GM19025 (cell line): Measurements from ENCODE around the gene FUT8.

Source experiments
- ATAC-seq: cut with Tn5 transposase; IDR thresholded peaks from one replicate; pipeline ENCODE4 v1.9.1; 2021; ENCODE audit warnings: mild to moderate bottlenecking, low read depth, moderate library complexity; ENCODE audit not compliant: unreplicated experiment

FUT8 gene

GRCh38 chr14:65792208-65792905 is 379.8 kb downstream of the FUT8 start:
- no peak for ATAC-seq
